ENCODE data around the gene DPP9.

Gene DPP9

GRCh38 chr19:4707956-4708650 is 15.5 kb downstream of the DPP9 start:
- DNase-seq, result peak; percentile 53

DNA sequence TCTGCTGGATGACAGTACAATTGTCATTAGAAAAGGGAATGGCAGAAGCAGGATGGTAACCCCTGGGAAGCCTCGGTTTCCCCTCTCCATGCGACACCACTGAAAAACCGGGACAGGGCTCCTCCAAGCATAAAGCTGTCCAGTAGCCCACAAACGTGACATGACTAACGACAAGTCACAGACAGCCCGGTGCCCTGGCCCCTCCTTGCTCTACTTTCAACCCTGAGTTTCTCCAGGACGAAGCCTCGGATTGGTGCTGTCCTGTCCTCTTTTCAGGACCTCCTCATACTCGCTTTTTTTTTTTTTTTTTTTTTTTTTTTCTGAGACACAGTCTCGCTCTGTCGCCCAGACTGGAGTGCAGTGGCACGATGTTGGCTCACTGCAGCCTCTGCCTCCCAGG is 16.3 kb downstream of the DPP9 start:
- DNase-seq, result no peak

DNA sequence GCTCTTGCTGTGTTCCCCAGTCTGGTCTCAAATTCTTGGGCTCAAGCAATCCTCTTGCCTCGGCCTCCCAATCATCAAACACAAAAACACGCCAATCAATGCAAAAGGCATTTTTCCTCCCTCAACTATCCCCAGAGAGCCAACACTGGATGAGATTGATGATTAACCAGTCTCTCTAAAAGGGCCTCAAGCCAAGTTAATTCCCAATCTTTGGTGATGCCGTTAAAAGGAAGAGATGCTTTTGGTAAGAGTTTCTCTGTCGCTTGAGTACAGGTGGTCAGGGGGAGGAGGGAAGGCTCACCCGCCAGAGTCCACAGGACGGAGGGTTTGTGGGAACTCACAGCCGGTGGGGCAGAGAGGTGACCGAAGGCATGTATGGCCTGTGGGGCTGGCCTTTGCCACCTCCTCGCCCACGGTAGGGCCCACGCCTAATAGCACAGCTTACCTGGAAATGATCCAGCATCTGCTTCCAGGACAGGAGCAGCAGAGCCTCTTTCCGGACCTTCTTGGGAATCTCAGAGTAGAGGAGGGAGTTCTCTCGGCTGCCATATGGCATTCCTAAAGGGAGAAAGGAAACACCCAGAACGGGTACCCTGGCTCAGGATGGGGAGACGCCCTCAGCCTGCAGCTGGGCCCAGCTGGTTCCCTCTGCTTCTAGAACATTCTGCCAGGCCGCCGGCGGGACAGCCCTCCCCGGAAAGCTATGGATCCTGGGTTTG is 18.1 kb downstream of the DPP9 start:
- no peak for DNase-seq

GRCh38 chr19:4704317-4704673 is 19.3 kb downstream of the DPP9 start:
- no peak for DNase-seq

DNA sequence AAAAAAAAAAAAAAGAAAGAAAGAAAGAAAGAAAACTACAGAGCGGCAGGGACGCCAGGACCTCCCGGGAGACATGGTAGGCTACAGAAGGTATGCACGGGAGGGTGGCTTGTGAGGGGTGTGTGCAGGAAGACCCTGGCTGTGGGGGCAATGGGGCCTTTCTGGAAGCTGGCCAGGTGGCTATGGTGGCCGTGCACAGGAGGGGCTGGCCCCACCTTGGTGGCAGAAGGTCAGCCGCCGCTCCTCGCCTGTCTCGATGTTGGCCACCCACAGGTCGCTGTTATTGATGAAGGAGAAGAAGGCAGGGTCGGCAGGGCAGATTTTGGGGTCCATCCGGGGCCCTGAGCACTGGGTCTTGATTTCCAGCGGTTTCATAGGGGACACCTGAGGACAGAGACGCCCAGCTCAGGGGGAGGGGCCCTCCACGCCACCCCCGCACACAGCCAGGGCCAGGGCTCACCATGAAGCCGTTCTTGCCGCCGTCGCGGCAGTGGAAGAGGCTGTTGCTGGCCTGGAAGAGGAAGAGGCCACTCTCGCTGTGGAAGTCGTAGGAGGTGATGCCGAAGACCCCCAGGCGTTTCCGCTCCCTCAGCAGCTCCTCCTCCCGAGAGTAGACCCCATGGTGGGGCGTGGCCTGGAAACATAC is 19.8 kb downstream of the DPP9 start:
- no peak for DNase-seq

- no peak for DNase-seq
Observed at GRCh38 chr19:4702764-4703163, 20.9 kb downstream of the DPP9 start.

- no peak for DNase-seq
Observed at GRCh38 chr19:4701557-4701956, 22.1 kb downstream of the DPP9 start.

DNA sequence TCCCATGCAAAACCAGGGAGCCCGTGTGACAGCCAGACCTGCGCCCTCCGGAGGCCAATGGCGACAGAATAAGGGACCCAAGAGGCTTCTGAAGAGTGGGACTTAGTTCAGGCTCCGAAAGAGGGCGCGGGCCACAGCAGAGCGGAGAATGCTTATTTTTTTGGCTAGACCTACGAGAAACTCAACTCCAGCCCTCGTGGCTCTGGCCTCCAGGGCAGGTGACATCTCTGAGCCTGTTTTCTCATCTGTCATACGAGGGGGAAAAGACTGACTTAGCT is 23.0 kb downstream of the DPP9 start:
- DNase-seq, result no peak

DNA sequence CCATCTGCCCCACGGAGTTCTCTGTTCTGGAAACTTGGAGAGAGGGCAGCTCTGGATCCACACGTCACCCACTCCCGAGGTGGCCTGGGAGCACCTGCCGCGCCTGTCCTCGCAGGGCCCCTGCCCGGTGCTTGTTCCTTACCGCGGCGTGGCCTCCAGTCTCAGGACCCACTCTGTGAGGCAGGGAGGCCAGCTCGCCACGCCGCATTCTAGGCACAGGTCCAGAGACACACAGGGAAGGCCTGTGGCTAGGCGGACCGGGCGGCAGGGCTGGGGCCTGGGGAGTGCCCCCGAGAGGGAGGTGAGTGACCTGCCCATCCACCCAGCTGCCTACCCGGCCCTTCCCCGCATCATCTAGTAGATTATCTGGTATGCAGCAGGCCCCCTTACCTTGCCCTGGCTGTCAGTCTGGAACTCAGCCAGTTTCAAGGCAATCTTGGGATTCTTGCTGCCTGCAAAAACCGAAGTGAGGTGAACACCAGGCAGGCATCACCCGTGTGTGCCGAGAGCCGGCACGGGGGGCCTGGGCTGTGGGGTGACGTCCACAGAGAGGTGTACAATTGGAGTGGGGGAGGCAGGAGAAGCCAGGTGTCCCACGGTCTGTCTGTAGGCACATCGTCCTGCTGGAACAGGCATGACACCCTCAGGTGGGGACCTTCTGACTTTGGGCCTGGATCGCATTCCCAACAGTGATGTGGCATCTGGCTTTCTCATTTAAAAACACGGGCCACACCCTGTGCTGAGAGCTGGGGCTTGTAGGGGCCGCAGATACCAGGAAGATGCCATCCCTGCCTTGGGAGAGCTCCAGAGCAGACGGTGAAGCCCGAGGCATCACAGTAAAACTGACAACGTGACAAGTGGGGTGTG is 23.6 kb downstream of the DPP9 start:
- DNase-seq, result no peak

GRCh38 chr19:4697304-4697703 is 26.3 kb downstream of the DPP9 start:
- no peak for DNase-seq

- no peak for DNase-seq
Observed at GRCh38 chr19:4695224-4695731, 28.4 kb downstream of the DPP9 start.

GRCh38 chr19:4694211-4694987 is 29.2 kb downstream of the DPP9 start:
- peak; percentile 100 for DNase-seq

DNA sequence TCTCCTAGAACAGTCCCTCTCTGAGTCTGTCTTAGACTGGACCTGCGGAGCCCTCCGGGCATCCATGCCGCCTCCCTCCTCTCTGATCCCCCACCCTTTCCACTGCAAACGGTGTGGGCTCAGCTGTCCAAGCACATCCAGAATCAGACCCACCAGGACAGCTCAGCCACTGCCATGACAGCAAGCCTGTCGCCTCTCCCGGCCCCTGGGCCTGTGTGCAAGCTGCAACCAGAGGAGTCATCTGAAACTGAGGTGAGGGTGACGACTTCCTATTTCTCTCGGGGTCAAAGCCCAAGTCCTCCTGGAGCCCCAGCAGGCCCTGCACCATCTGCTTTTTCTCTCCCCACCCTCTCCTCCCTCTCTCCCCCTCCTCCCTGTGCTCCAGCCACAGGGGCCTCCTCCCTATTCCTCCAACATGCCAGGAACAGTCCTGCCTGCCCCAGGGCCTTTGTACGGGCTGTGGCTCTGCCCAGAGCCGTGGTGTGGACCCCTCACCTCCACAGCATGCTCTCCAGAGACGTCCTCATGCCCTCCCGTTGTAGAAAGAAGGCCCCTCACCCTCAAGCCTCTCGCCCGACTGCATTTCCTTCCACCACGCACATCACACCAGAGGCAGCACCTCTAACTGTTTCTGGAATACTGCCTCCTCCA is 30.0 kb downstream of the DPP9 start:
- DNase-seq, result no peak

GRCh38 chr19:4693078-4693350 is 30.6 kb downstream of the DPP9 start:
- DNase-seq, result no peak

- DNase-seq, result no peak
Observed at GRCh38 chr19:4692251-4693077, 31.2 kb downstream of the DPP9 start.

DNA sequence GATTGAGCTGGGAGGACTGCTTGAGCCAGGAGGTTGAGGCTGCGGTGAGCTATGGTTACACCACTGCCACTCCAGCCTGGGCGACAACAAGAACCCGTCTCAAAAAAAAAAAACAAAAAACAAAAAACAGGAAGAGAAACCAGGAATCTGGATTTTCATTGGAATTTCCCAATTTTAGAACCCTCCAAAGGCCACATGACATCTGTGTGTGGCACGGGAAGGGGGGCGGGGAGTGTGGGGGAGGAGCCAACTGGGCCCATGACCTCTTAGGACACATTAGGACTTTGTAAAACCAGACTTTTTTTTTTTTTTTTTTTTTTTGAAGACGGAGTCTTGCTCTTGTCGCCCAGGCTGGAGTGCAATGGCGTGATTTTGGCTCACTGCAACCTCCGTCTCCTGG is 32.3 kb downstream of the DPP9 start:
- DNase-seq, result no peak

GRCh38 chr19:4690361-4690760 is 33.3 kb downstream of the DPP9 start:
- no peak for DNase-seq

DNA sequence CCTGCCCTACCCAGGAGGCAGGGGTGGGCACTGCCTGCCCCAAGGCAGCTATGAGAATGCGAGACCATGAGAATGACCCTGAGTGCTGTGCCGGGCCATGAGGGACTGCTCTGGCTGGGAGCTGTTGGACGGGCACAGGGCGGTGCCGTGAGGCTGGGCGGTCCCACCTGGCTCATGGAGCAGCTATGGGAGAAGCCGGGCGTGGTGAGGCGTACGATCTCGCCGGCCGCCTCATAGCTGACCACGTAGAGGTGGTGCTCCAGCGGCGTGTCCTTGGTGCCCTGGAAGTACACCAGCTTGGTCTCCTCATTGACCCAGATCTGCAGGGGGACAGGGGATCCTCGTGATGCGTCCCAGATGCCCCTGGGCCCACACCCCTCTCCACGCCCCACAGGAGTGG is 34.2 kb downstream of the DPP9 start:
- DNase-seq, result no peak

GRCh38 chr19:4688587-4688986 is 35.1 kb downstream of the DPP9 start:
- no peak for DNase-seq

DNA sequence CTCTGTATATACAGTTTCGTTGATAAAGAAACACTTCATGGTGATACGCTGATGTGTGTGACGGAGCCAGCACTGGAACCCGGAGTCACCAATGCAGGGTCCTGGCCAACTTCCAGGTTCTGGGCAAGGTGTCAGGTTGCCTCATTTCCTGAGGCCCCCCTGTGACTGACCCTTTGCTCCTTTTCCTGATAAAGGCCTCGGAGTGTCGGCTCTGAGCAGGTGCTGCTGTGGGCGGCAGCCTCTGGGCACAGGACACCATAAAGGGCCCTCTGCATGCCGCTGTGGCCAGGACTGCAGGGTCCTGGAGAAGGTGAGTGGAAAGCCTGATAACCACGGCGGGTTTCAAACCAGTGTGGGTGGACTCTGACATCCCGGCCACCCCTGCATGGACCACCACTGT is 36.2 kb downstream of the DPP9 start:
- no peak for DNase-seq

DNA sequence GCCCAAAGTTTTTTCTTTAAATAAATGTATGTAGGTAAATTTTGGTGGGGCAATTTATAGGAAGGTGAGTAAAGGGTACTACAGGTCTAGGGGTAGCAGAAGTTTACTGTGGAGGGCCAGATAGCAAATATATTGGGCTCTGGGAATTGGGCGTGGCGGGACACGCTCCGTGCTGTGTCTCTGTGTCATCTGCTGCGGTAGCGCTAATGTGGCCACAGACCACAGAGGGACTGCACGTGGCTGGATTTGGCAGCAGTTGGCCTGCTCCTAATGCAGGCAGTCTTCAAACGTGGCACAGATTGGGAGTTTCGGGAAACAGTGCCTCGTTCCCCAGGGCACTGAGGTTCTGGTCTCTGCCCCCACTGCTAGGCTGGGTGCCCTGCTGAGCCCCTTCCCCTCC is 36.9 kb downstream of the DPP9 start:
- DNase-seq, result no peak

Measured in EL (cell line).